HG02885 (cell line): ENCODE results near the gene PKIB.
A peak's percentile ranks its signal among the peaks of the same experiment; 100 is the strongest.
"Not testable (repeated sequence)": the region's sequence is repeated elsewhere in the genome, so short reads cannot be mapped to it uniquely, and the experiment has no call there.

Experiments used
- ATAC-seq: cut with Tn5 transposase; IDR thresholded peaks from one replicate; pipeline ENCODE4 v1.9.1; 2021; ENCODE audit warnings: mild to moderate bottlenecking; ENCODE audit not compliant: unreplicated experiment, poor library complexity

Gene PKIB

GRCh38 chr6:122609881-122610689, at the start of gene PKIB:
TSS of gene PKIB (plus strand) at chr6:122610405. CDS start at chr6:122717795, 107,390 bp downstream.
- ATAC-seq, result peak; percentile 91

GRCh38 chr6:122563364-122564052, 46.7 kb upstream of the PKIB start:
- no peak for ATAC-seq

GRCh38 chr6:122564230-122564629, 46.0 kb upstream of the PKIB start:
- no peak for ATAC-seq

- ATAC-seq, result no peak
Observed at GRCh38 chr6:122565708-122566107, 44.5 kb upstream of the PKIB start.

GRCh38 chr6:122567034-122567433, 43.2 kb upstream of the PKIB start:
- ATAC-seq, result no peak

- no peak for ATAC-seq
Observed at GRCh38 chr6:122568350-122568749, 41.9 kb upstream of the PKIB start.

GRCh38 chr6:122568797-122569221, 41.4 kb upstream of the PKIB start:
- no peak for ATAC-seq

GRCh38 chr6:122569230-122569771, 40.9 kb upstream of the PKIB start:
- no peak for ATAC-seq

GRCh38 chr6:122571888-122572287, 38.3 kb upstream of the PKIB start:
- peak; percentile 67 for ATAC-seq

- no peak for ATAC-seq
Observed at GRCh38 chr6:122576888-122577287, 33.3 kb upstream of the PKIB start.

- ATAC-seq, result no peak
Observed at GRCh38 chr6:122578961-122579360, 31.2 kb upstream of the PKIB start.

- peak; percentile 40 for ATAC-seq
Observed at GRCh38 chr6:122580737-122581136, 29.5 kb upstream of the PKIB start.

GRCh38 chr6:122589115-122589514, 21.1 kb upstream of the PKIB start:
- no peak for ATAC-seq

GRCh38 chr6:122598295-122598694, 11.9 kb upstream of the PKIB start:
- ATAC-seq, result not testable (repeated sequence)

GRCh38 chr6:122604676-122605075, 5.5 kb upstream of the PKIB start:
- no peak for ATAC-seq

GRCh38 chr6:122610690-122611455, 668 bp downstream of the PKIB start:
- ATAC-seq, result peak; percentile 32

- ATAC-seq, result no peak
Observed at GRCh38 chr6:122612838-122613237, 2.6 kb downstream of the PKIB start.

- ATAC-seq, result no peak
Observed at GRCh38 chr6:122614303-122614702, 4.1 kb downstream of the PKIB start.

- no peak for ATAC-seq
Observed at GRCh38 chr6:122615409-122615808, 5.2 kb downstream of the PKIB start.

- no peak for ATAC-seq
Observed at GRCh38 chr6:122616877-122617276, 6.7 kb downstream of the PKIB start.

GRCh38 chr6:122619309-122619708, 9.1 kb downstream of the PKIB start:
- ATAC-seq, result no peak
